ENCODE data around the gene CHTOP. TPM values are rescaled to one million over a fixed set of nuclear protein-coding genes. Genes with fewer than 3 reads are reported as not detected.
A peak's percentile ranks its signal among the peaks of the same experiment; 100 is the strongest.

The CHTOP gene
- polyA plus RNA-seq, 1 of the 3 experiments (the other 2 are of a cell fraction): 84.9 TPM

GRCh38 chr1:153615406-153615805, 18.5 kb upstream of the CHTOP start:
- Histone ChIP-seq H3K4me2 (no peak overlapping the region), H4K20me1 (ENCODE audit: insufficient read depth) (no peaks in the 10 kb centered on the region), H3K27me3 (ENCODE audit: insufficient read depth) (no peaks in the 10 kb centered on the region), H3K27ac (ENCODE audit: low read depth in 2 of 2, low read length in 1 of 2) (no peak overlapping the region), H3K36me3 (replicated peaks in 1 of 2; ENCODE audit: control insufficient read depth in 1 of 2, insufficient read depth in 2 of 2, low read length in 1 of 2) (no peaks in the 10 kb centered on the region), H3K4me3 (ENCODE audit: low read depth in 2 of 2, low read length in 1 of 2) (no peak overlapping the region), H3K9me3 (no peaks in the 10 kb centered on the region), H3K4me1 (ENCODE audit: control insufficient read depth in 1 of 2, insufficient read depth in 2 of 2, low read depth in 1 of 2, low read length in 1 of 2) (peaks cover 3 to 6% of the 10 kb centered on the region in 2 experiments; a peak in 2 of 4 replicates), H2AFZ (ENCODE audit: low read depth) (no peak overlapping the region), H3K9ac (no peak overlapping the region), H3K9me2 (no peaks in the 10 kb centered on the region), H3F3A (replicated peaks; ENCODE audit: insufficient read depth) (peaks cover under 1% of the 10 kb centered on the region), H3K79me2 (ENCODE audit: insufficient read depth) (peaks cover 15% of the 10 kb centered on the region; the same call in 1 of the 2 replicates)
- WGBS (ENCODE audit: low lambda C conversion rate): 100% methylated on average over 1 of the region's 2 CpGs
- no peak for DNase-seq
- ChIA-PET POLR2A (no interaction called here), CTCF (interaction anchor here (1.3 to 8.0 kb wide), 7 partner anchors 12 to 264 kb away, joined by 4 to 100 read pairs (median 18); partner anchors contain the start of genes CHTOP, S100A1 and S100A13)
- TF ChIP-seq FOXJ3 (CRISPR knock-in tag; IDR thresholded peaks at IDR 0.05) (no peak), GATA2 (CRISPR knock-in tag; IDR thresholded peaks at IDR 0.05) (no peak), GABPA (IDR thresholded peaks at IDR 0.05; ENCODE audit: low read depth) (no peak), SIN3A (IDR thresholded peaks at IDR 0.05; ENCODE audit: borderline replicate concordance, low read depth, low read length) (no peak), ZBTB33 (IDR thresholded peaks at IDR 0.05; ENCODE audit: borderline replicate concordance, low read depth) (no peak), RFX5 (IDR thresholded peaks at IDR 0.05; ENCODE audit: low read length) (no peak), POLR2AphosphoS5 (IDR thresholded peaks at IDR 0.05; ENCODE audit: low read depth, low read length) (no peak), EP300 (IDR thresholded peaks at IDR 0.05; ENCODE audit: borderline replicate concordance in 1 of 2, low read depth in 1 of 2, low read length in 1 of 2) (no peak), YY1 (IDR thresholded peaks at IDR 0.05; ENCODE audit: low read depth) (no peak), MEF2A (IDR thresholded peaks at IDR 0.05; ENCODE audit: borderline replicate concordance, low read depth) (no peak)

- Histone ChIP-seq H3K9me2 (no peaks in the 10 kb centered on the region), H3K4me2 (no peak within 1 kb of the TSS), H3K36me3 (replicated peaks in 1 of 2; ENCODE audit: control insufficient read depth in 1 of 2, insufficient read depth in 2 of 2, low read length in 1 of 2) (no peaks in the 10 kb centered on the region), H3K27me3 (ENCODE audit: insufficient read depth) (no peaks in the 10 kb centered on the region), H4K20me1 (ENCODE audit: insufficient read depth) (no peaks in the 10 kb centered on the region), H3K27ac (ENCODE audit: low read depth in 2 of 2, low read length in 1 of 2) (no peak within 1 kb of the TSS), H2AFZ (ENCODE audit: low read depth) (peak within 1 kb of the TSS; percentile 61; the same call in 1 of the 2 replicates), H3K4me3 (ENCODE audit: low read depth in 2 of 2, low read length in 1 of 2) (no peak within 1 kb of the TSS), H3K9ac (no peak within 1 kb of the TSS), H3K9me3 (no peaks in the 10 kb centered on the region), H3K79me2 (ENCODE audit: insufficient read depth) (peaks cover 15% of the 10 kb centered on the region; the same call in 1 of the 2 replicates), H3K4me1 (ENCODE audit: control insufficient read depth in 1 of 2, insufficient read depth in 2 of 2, low read depth in 1 of 2, low read length in 1 of 2) (peaks cover 0 to 4% of the 10 kb centered on the region in 2 experiments; a peak in 1 of 4 replicates), H3F3A (replicated peaks; ENCODE audit: insufficient read depth) (no peaks in the 10 kb centered on the region)
- 93% methylated on average over 10 of the region's 10 CpGs for WGBS (ENCODE audit: low lambda C conversion rate)
- no peak for DNase-seq
- no peak for TF ChIP-seq POLR2AphosphoS5 (IDR thresholded peaks at IDR 0.05; ENCODE audit: low read depth, low read length)
- no peak for TF ChIP-seq PBX3 (IDR thresholded peaks at IDR 0.05)
- TF ChIP-seq MEF2A (IDR thresholded peaks at IDR 0.05; ENCODE audit: borderline replicate concordance, low read depth): no peak
- TF ChIP-seq FOSL2 (IDR thresholded peaks at IDR 0.05; ENCODE audit: borderline replicate concordance, low read depth): no peak
- TF ChIP-seq NFIC (IDR thresholded peaks at IDR 0.05; ENCODE audit: borderline replicate concordance): no peak
- no peak for TF ChIP-seq GABPA (IDR thresholded peaks at IDR 0.05; ENCODE audit: low read depth)
- no peak for TF ChIP-seq YY1 (IDR thresholded peaks at IDR 0.05; ENCODE audit: low read depth)
- TF ChIP-seq SMC3 (IDR thresholded peaks at IDR 0.05; ENCODE audit: low read depth, low read length): no peak
- no peak for TF ChIP-seq EP300 (IDR thresholded peaks at IDR 0.05; ENCODE audit: borderline replicate concordance in 1 of 2, low read depth in 1 of 2, low read length in 1 of 2)
- no peak for TF ChIP-seq USF1 (IDR thresholded peaks at IDR 0.05; ENCODE audit: borderline replicate concordance, low read depth)
- no peak for TF ChIP-seq TAF1 (IDR thresholded peaks at IDR 0.05; ENCODE audit: borderline replicate concordance, low read depth, low read length)
- ChIA-PET CTCF (interaction anchor here (0.6 to 8.0 kb wide), 8 partner anchors 12 to 265 kb away, joined by 3 to 100 read pairs (median 14); partner anchors contain the start of genes CHTOP, S100A1 and S100A13), POLR2A (interaction anchor here (0.5 kb wide), 1 partner anchor 18 kb away, joined by 3 read pairs; the partner anchor contains the start of gene CHTOP)
Observed at GRCh38 chr1:153616144-153616916, 17.5 kb upstream of the CHTOP start, which contains the start of gene S100A14. Gene S100A14 (minus strand): TSS chr1:153616325. CDS start chr1:153615858, 467 bp downstream.
